HEK293T (cell line): ENCODE data around the gene CCDC57.

Experiments
- ELF4 ChIP-seq: fragments of 450-650 bp; IDR thresholded peaks from 2 replicates; pipeline ENCODE4 v1.6.1; 2017; ENCODE audit warnings: antibody characterized with exemption
- FOXA1 ChIP-seq: fragments of 450-650 bp; IDR thresholded peaks from 2 replicates; pipeline ENCODE4 v1.6.1; 2016; ENCODE audit warnings: mild to moderate bottlenecking
- PKNOX1 ChIP-seq: fragments of 450-650 bp; IDR thresholded peaks from 2 replicates; pipeline ENCODE4 v1.6.1; 2016
- SP1 ChIP-seq: fragments of 450-650 bp; IDR thresholded peaks from 2 replicates; pipeline ENCODE4 v1.6.1; 2017
- TARDBP ChIP-seq: fragments of 450-650 bp; IDR thresholded peaks from 2 replicates; pipeline ENCODE4 v1.6.1; 2016

- TF ChIP-seq PKNOX1 (no peak), TARDBP (no peak), FOXA1 (no peak), ELF4 (no peak), SP1 (no peak)
Observed at GRCh38 chr17:82250868-82251500, 38.3 kb upstream of the CCDC57 start.
